Left ventricle myocardium inferior (tissue), 1 donor: Measurements from ENCODE around the gene GABPB2. TPM values are rescaled to one million over a fixed set of nuclear protein-coding genes. Genes with fewer than 3 reads are reported as not detected.
A peak's percentile ranks its signal among the peaks of the same experiment; 100 is the strongest.

ENCODE experiments used
- DNase-seq: peaks from one replicate; pipeline ENCODE4 v3.0.0-alpha.2; 2020
- H3K27ac ChIP-seq: fragments of 200-600 bp; replicated peaks from 2 replicates; pipeline ENCODE4 v1.8.0; 2021
- H3K27me3 ChIP-seq: fragments of 200-600 bp; 2 replicates; pipeline ENCODE4 v1.8.0; 2021; ENCODE audit warnings: low read depth
- H3K36me3 ChIP-seq: fragments of 200-600 bp; 2 replicates; pipeline ENCODE4 v1.8.0; 2021
- H3K4me1 ChIP-seq: fragments of 200-600 bp; 2 replicates; pipeline ENCODE4 v1.8.0; 2021
- H3K4me3 ChIP-seq: fragments of 200-600 bp; 2 replicates; pipeline ENCODE4 v1.8.0; 2021; ENCODE audit warnings: mild to moderate bottlenecking, moderate library complexity
- H3K9me3 ChIP-seq: fragments of 200-600 bp; replicated peaks from 2 replicates; pipeline ENCODE4 v1.8.0; 2021
- CTCF ChIP-seq: fragments of 200-600 bp; IDR thresholded peaks from 2 replicates; pipeline ENCODE4 v1.8.0; 2021; ENCODE audit warnings: antibody characterized with exemption, mild to moderate bottlenecking, borderline replicate concordance
- intact Hi-C: fragments of 100-400 bp; cut with micrococcal nuclease; formaldehyde crosslinking; loops from one replicate; pipeline ENCODE4 v1.11.0; 2022
- total RNA-seq: library from RNA; stranded (reverse); fragmentation: NEBNext Ultra II Directional; extraction: Animal tissue kit (Norgen Biotek cat#: 25700); gene quantifications from one replicate; pipeline ENCODE4 v1.2.1, GENCODE V29; 2021
- donor health status: DM: no; HTN: yes; CAD: no; lungs with severe emphysema.

Gene GABPB2
- total RNA-seq, 1 donor from 2014 or later, result 12.2 TPM

DNA sequence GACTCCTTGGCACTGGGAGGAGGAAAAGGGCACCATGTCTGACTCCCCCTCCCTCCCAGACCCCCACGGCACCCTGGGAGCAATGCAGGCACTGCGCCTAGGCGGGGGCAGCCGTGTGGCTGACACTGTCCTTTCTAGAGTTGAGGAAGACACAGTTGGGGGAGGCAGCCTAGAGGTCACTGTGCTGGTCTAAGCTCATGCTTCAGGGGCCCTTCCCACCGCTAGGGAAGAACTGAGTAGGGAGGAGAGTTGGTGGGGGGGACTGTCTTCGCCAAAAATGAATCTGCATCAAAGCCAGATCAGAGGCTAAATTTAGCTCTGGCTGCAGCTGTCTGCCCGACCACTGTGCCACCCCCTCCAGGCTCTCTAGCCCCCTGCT is 72.5 kb downstream of the GABPB2 start:
- Histone ChIP-seq H3K4me1 (peaks cover 68% of the 10 kb centered on the region), H3K27me3 (no peaks in the 10 kb centered on the region), H3K4me3 (peak overlapping the region; percentile 90), H3K27ac (peak overlapping the region; percentile 92), H3K9me3 (no peaks in the 10 kb centered on the region), H3K36me3 (peaks cover 25% of the 10 kb centered on the region)
- intact Hi-C loops, result no loop called here
- TF ChIP-seq CTCF, result peak; percentile 26
- no peak for DNase-seq

- intact Hi-C loops, result no loop called here
These were observed 73.4 kb downstream of the GABPB2 start for GRCh38 chr1:151143986-151144385.

GRCh38 chr1:151144474-151145303 is 74.1 kb downstream of the GABPB2 start:
- Histone ChIP-seq H3K27ac (peak overlapping the region; percentile 92), H3K27me3 (no peaks in the 10 kb centered on the region), H3K4me1 (peaks cover 68% of the 10 kb centered on the region), H3K36me3 (peaks cover 9% of the 10 kb centered on the region), H3K4me3 (peak overlapping the region; percentile 90), H3K9me3 (no peaks in the 10 kb centered on the region)
- DNase-seq, result peak; percentile 44
- intact Hi-C loops, result no loop called here
- no peak for TF ChIP-seq CTCF

More at GRCh38 chr1:151143986-151144385, 73.4 kb downstream of the GABPB2 start:
- no peaks in the 10 kb centered on the region for H3K27me3 ChIP-seq
- peak overlapping the region; percentile 90 for H3K4me3 ChIP-seq
- peak overlapping the region; percentile 92 for H3K27ac ChIP-seq
- H3K9me3 ChIP-seq, result no peaks in the 10 kb centered on the region
- TF ChIP-seq CTCF, result no peak
- no peak for DNase-seq
- peaks cover 16% of the 10 kb centered on the region for H3K36me3 ChIP-seq
- peaks cover 68% of the 10 kb centered on the region for H3K4me1 ChIP-seq

DNA sequence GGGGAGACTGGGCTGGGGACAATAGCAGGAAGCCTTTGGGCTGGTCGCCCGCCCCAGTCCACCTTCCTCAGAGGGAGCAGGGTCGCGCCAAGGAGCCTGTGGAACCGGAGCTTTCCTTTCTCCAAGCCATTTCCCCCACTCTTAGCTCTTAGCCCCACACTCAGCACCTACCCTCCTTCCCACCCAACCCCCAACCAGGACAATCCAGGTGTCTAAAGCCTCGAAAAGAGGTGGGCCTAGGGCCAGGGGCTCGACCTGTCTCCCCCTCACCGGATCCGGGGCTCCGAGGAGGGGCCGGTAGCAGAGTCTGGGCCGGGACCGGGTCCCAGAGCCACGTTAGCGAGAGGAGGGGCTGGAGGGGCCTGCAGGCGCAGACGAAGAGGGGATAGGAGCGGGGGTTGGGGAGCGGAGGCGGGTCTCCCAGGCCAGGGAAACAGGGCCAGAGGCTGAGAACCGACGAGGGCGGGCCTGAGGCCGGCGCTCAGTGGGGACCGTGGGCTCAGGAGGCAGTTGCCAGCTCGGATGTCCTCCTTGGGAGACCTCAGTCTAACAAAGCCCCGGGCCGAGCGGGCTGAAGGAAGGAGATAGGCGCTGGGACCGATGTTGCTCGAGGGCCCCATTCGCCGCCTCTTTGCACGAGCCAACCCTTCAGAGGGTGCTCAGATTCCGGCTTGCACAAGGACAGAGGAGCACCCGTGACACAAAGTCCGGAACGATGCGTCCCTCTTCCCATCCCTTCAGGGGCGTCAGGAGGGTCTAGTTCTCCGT is 74.9 kb downstream of the GABPB2 start:
- H3K36me3 ChIP-seq, result peaks cover under 1% of the 10 kb centered on the region
- H3K9me3 ChIP-seq, result no peaks in the 10 kb centered on the region
- H3K27me3 ChIP-seq, result no peaks in the 10 kb centered on the region
- intact Hi-C loops, result no loop called here
- H3K4me1 ChIP-seq, result peaks cover 64% of the 10 kb centered on the region
- no peak for TF ChIP-seq CTCF
- no peak for DNase-seq
- peak overlapping the region; percentile 90 for H3K4me3 ChIP-seq
- H3K27ac ChIP-seq, result peak overlapping the region; percentile 92

DNA sequence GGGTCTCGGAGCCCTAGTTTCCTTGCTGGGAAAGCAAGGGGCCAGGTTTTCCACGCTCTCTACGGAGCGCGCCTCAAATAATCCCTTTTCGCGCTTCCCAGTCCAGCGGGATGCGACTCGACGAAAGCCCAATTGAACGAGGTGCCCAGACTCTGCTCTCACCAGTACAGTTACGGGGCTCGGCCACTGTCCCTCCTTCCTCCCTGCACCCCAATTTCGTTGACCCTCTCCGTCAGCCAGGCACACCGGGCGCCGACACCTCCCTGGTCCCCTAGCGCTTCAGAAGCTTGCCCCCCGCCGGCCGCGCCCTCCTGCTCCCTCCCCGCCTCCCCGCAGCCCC is 75.5 kb downstream of the GABPB2 start:
- H3K4me3 ChIP-seq, result peak overlapping the region; percentile 90
- no peaks in the 10 kb centered on the region for H3K27me3 ChIP-seq
- no peaks in the 10 kb centered on the region for H3K9me3 ChIP-seq
- no peak for TF ChIP-seq CTCF
- DNase-seq, result no peak
- H3K4me1 ChIP-seq, result peaks cover 64% of the 10 kb centered on the region
- no peaks in the 10 kb centered on the region for H3K36me3 ChIP-seq
- H3K27ac ChIP-seq, result peak overlapping the region; percentile 92
- intact Hi-C loops, result no loop called here
